Endodermal cell (in vitro differentiated cells): Measurements from ENCODE around the gene GPER1. TPM values are rescaled to one million over a fixed set of nuclear protein-coding genes. Genes with fewer than 3 reads are reported as not detected.

Source experiments
- DNase-seq: peaks from one replicate; pipeline ENCODE4 v3.0.0-alpha.2; 2017
- H3K27ac ChIP-seq: 2 replicates; pipeline ENCODE4 v1.5.1; 2013; ENCODE audit warnings: mild to moderate bottlenecking, low read depth, low read length, moderate library complexity
- H3K27me3 ChIP-seq: 2 replicates; pipeline ENCODE4 v1.6.1; 2013; ENCODE audit warnings: mild to moderate bottlenecking, low read length, moderate library complexity; ENCODE audit not compliant: insufficient read depth, control insufficient read depth, poor library complexity, severe bottlenecking
- H3K36me3 ChIP-seq: 2 replicates; pipeline ENCODE4 v1.7.0; 2013; ENCODE audit warnings: mild to moderate bottlenecking, low read length, moderate library complexity; ENCODE audit not compliant: control insufficient read depth, insufficient read depth
- H3K4me1 ChIP-seq: one replicate; pipeline ENCODE4 v1.7.0; 2013; ENCODE audit warnings: low read length; ENCODE audit not compliant: control insufficient read depth, insufficient read depth
- H3K4me3 ChIP-seq: 2 replicates; pipeline ENCODE4 v1.5.1; 2013; ENCODE audit warnings: mild to moderate bottlenecking, low read length, moderate library complexity
- H3K9ac ChIP-seq: 2 replicates; pipeline ENCODE4 v1.6.1; 2013; ENCODE audit warnings: mild to moderate bottlenecking, low read length, moderate library complexity; ENCODE audit not compliant: poor library complexity, severe bottlenecking; ENCODE audit errors: extremely low read depth
- H3K9me3 ChIP-seq: 2 replicates; pipeline ENCODE4 v1.6.1; 2013; ENCODE audit warnings: mild to moderate bottlenecking, low read length, moderate library complexity; ENCODE audit not compliant: control insufficient read depth
- H3K27ac Mint-ChIP-seq: 2 replicates; pipeline ENCODE4 v1.8.0; 2020; ENCODE audit warnings: mixed read lengths
- H3K27me3 Mint-ChIP-seq: 2 replicates; pipeline ENCODE4 v1.8.0; 2021; ENCODE audit warnings: mild to moderate bottlenecking, mixed read lengths; ENCODE audit not compliant: insufficient read depth
- H3K36me3 Mint-ChIP-seq: 2 replicates; pipeline ENCODE4 v1.8.0; 2020; ENCODE audit warnings: low read depth, mixed read lengths
- H3K4me1 Mint-ChIP-seq: 2 replicates; pipeline ENCODE4 v1.8.0; 2020; ENCODE audit warnings: mixed read lengths
- H3K4me3 Mint-ChIP-seq: 2 replicates; pipeline ENCODE4 v1.8.0; 2020; ENCODE audit warnings: mild to moderate bottlenecking, moderate library complexity, mixed read lengths
- H3K9me3 Mint-ChIP-seq: 2 replicates; pipeline ENCODE4 v1.8.0; 2020; ENCODE audit warnings: mild to moderate bottlenecking, mixed read lengths
- WGBS, 2 experiments: methylation state at CpG; one replicate each; pipeline versions ENCODE4 v1.1.5 to v1.1.7; 2013; ENCODE audit warnings: missing lambda C conversion rate in 2 of 2, mixed read lengths in 1 of 2; ENCODE audit not compliant: insufficient coverage in 1 of 2, insufficient read length in 1 of 2; 5-methylcytosine and 5-hydroxymethylcytosine counted together
- total RNA-seq, 2 donors: library from RNA; stranded (reverse); fragmentation: NEBNext Ultra II Directional in 1 of 2; extraction: Animal tissue kit (Norgen Biotek cat#: 25700) in 1 of 2; gene quantifications; 2 replicates in 1 of 2; 3 replicates in 1 of 2; pipeline ENCODE4 v1.2.1, GENCODE V29; 2021
- TF ChIP-seq, protein P1 (sequence below): fragments of 200-600 bp; sonication (generic); conservative IDR thresholded peaks from 2 replicates; pipeline ENCODE4 v1.5.0; 2021; ENCODE audit warnings: antibody characterized with exemption, mild to moderate bottlenecking

Gene GPER1
- total RNA-seq, 2 donors from 2014 or later = 0.35 to 0.51 TPM

DNA sequence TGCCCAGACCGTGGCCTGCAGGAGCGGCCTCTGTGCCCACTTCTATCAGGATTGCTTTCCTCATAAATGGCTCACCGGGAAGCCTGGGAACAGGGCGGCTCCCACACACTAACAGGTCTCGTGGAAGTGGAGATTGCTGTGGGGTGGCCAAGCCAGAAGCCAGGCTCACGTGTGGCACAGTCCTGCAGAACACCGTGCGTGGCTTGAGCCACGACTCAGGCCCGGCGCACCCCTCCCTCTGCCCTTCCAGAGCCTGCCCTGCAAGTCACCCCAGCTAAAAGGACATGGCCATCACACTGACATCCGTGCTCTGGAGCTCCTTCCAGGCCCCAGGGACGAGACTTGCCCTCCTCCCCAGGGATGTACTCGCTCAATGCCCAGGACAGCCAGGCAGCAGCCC is 7.0 kb downstream of the GPER1 start:
- peaks cover 2% of the 10 kb centered on the region for H3K9me3 Mint-ChIP-seq
- H3K4me3 ChIP-seq = no peak overlapping the region
- H3K9me3 ChIP-seq = no peaks in the 10 kb centered on the region
- no peak overlapping the region for H3K4me3 Mint-ChIP-seq
- H3K36me3 Mint-ChIP-seq = peaks cover 17% of the 10 kb centered on the region
- no peak overlapping the region for H3K9ac ChIP-seq
- H3K27ac Mint-ChIP-seq = peak overlapping the region; percentile 52
- H3K27me3 ChIP-seq = no peaks in the 10 kb centered on the region
- 95 to 97% methylated on average over 7 to 14 of the region's 14 CpGs for WGBS, 2 experiments
- peaks cover 3% of the 10 kb centered on the region for H3K4me1 ChIP-seq
- peaks cover 10% of the 10 kb centered on the region for H3K36me3 ChIP-seq
- H3K27me3 Mint-ChIP-seq = no peaks in the 10 kb centered on the region
- no peaks in the 10 kb centered on the region for H3K4me1 Mint-ChIP-seq
- H3K27ac ChIP-seq = no peak overlapping the region
- TF ChIP-seq, protein P1, sequence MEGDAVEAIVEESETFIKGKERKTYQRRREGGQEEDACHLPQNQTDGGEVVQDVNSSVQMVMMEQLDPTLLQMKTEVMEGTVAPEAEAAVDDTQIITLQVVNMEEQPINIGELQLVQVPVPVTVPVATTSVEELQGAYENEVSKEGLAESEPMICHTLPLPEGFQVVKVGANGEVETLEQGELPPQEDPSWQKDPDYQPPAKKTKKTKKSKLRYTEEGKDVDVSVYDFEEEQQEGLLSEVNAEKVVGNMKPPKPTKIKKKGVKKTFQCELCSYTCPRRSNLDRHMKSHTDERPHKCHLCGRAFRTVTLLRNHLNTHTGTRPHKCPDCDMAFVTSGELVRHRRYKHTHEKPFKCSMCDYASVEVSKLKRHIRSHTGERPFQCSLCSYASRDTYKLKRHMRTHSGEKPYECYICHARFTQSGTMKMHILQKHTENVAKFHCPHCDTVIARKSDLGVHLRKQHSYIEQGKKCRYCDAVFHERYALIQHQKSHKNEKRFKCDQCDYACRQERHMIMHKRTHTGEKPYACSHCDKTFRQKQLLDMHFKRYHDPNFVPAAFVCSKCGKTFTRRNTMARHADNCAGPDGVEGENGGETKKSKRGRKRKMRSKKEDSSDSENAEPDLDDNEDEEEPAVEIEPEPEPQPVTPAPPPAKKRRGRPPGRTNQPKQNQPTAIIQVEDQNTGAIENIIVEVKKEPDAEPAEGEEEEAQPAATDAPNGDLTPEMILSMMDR = no peak
- no peak for DNase-seq

DNA sequence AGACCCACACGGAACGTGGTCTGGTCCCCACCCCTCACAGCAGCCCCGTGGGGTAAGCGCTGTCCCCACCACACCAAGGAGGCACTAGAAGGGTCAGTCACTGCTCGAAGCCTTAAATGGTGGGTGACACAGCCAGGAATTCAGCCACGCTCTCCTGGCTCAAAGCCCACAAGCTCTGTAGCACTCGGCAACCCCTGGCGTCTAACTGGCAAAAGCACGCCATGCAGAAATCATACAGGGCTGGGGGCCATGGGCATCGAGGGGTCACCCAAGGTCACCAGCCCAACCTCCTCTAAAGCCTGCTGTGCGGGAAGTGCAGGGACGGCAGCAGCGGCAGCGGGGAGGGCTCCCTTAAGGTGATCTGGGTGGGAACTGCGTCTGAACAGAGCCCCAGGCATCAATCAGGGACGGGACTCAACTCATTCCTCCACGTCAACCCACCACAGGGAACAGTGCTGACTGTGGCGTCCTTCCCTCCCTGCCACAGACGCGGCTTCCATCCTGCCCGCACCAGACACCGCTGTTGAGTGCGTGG is 7.8 kb downstream of the GPER1 start:
- Histone ChIP-seq H3K36me3 (peaks cover 10% of the 10 kb centered on the region), H3K9ac (no peak overlapping the region), H3K9me3 (no peaks in the 10 kb centered on the region), H3K4me1 (peaks cover 3% of the 10 kb centered on the region), H3K27me3 (no peaks in the 10 kb centered on the region), H3K4me3 (no peak overlapping the region), H3K27ac (no peak overlapping the region)
- H3K4me1 Mint-ChIP-seq = no peaks in the 10 kb centered on the region
- peaks cover 2% of the 10 kb centered on the region for H3K9me3 Mint-ChIP-seq
- H3K27ac Mint-ChIP-seq = peak overlapping the region; percentile 58
- WGBS, 2 experiments = 94 to 95% methylated on average over 21 to 23 of the region's 23 CpGs
- DNase-seq = no peak
- H3K4me3 Mint-ChIP-seq = no peak overlapping the region
- no peaks in the 10 kb centered on the region for H3K27me3 Mint-ChIP-seq
- TF ChIP-seq, protein P1 = no peak
- H3K36me3 Mint-ChIP-seq = peaks cover 17% of the 10 kb centered on the region

DNA sequence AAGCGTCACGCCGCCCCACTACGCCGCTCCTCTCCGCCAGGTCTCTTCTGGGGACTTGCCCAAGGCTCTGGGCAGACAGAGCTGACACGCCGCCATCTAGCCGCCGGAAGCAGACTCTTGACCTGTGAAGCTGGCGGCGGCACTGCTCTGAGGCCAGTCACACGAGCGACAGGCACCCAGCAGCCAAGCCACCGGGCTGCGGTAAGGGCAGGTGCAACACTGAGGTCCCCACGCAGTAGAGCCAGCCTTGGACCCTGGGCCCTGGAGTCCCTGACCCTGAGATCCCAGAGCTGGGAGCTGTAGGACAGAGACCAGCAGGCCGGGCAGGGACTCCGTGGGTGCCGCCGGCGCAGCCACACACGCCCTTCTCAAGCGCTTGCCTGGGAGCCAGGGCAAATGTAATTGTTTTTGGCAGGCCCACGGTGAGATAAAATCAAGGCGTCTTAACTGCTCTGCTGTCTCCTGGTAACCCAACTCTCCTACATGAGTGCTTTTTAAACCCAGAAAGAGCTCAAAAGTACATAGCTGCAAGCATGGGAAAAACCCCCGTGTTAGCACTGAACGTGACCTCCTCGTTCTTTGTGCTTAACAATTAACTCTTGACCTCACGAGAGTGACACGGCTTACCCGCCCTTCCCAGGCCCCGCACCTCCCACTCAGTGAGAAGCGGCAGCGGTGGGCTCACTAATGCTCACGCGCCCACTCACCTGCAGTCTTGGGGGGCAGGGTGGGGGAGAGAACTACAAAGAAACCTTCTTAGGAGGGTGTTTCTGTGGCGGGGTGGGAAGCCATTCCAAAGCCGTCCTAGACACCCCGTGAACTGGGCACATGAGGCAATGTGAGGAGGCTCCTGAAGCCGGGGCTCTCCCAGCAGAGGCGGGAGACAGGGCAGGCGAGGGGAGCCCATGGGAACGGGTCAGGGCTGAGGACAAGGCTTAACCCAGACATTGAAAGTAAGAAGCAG is 8.5 kb downstream of the GPER1 start:
- Histone ChIP-seq H3K9me3 (no peaks in the 10 kb centered on the region), H3K4me1 (peaks cover 3% of the 10 kb centered on the region), H3K36me3 (peaks cover 10% of the 10 kb centered on the region), H3K4me3 (no peak overlapping the region), H3K27me3 (no peaks in the 10 kb centered on the region), H3K9ac (no peak overlapping the region), H3K27ac (peak overlapping the region; percentile 44)
- H3K36me3 Mint-ChIP-seq = peaks cover 17% of the 10 kb centered on the region
- peak overlapping the region; percentile 58 for H3K27ac Mint-ChIP-seq
- no peaks in the 10 kb centered on the region for H3K27me3 Mint-ChIP-seq
- no peaks in the 10 kb centered on the region for H3K4me1 Mint-ChIP-seq
- 89 to 92% methylated on average over 32 to 44 of the region's 44 CpGs for WGBS, 2 experiments
- no peak for DNase-seq
- H3K9me3 Mint-ChIP-seq = peaks cover 2% of the 10 kb centered on the region
- TF ChIP-seq, protein P1 = no peak
- no peak overlapping the region for H3K4me3 Mint-ChIP-seq
